Measurements from ENCODE around the gene SNTG2.

The SNTG2 gene

DNA sequence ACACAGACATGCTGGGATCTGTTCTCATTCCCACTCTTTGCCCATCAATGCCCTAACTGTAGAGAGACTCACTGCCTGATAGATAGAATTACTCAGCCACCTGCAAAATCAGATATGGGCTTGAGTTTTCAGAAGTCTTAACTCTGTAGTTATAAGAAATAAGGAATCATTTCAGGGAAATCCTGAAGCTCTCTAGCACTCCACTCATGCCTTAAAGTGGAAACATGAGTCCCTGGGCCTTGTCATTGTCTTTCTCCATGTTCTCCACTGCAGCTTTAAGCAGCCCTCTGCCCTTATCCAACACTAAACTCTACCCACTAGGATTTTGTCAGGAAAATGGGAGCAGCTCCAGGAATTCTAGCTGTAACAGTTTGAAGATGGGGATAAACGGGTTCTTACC, 192.5 kb downstream of the SNTG2 start:
- DNase-seq (ENCODE audit: low read depth in 2 of 2) = no peak

DNA sequence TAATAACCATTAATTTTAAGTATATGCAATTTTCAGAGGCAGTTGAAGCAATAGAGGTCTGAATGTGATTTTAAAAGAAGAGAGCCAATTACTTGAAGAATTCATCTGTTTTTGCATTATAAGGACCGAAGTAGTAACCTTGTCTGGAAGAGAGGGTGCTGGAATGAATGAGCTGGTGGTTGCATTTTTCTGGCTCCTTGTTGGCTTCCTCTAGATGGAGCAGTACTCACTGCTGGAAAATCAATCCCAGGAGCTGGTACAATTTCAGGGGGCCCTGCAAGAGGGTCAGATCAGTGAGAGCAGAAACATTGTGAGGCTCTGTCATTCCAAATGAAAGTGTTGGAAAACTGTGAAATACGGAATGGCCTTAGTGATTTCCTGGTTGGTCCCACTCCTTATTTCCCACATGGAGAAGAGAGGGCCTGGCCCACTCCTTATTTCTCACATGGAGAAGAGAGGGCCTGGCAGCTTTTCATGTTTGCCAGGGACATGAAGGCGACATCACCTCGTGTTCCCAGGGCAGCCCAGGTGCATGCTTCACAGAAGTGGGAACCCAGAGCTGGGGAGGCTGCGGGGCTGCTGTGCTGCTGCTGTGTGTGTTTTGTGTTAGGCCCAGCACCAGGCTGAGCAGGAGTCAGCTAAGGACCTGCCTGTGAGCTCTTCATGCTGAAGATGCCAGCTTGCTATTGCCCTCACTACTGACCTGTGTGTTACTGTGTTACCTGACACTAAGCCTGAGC, 197.4 kb downstream of the SNTG2 start:
- no peak for DNase-seq (ENCODE audit: low read depth in 2 of 2)

DNA sequence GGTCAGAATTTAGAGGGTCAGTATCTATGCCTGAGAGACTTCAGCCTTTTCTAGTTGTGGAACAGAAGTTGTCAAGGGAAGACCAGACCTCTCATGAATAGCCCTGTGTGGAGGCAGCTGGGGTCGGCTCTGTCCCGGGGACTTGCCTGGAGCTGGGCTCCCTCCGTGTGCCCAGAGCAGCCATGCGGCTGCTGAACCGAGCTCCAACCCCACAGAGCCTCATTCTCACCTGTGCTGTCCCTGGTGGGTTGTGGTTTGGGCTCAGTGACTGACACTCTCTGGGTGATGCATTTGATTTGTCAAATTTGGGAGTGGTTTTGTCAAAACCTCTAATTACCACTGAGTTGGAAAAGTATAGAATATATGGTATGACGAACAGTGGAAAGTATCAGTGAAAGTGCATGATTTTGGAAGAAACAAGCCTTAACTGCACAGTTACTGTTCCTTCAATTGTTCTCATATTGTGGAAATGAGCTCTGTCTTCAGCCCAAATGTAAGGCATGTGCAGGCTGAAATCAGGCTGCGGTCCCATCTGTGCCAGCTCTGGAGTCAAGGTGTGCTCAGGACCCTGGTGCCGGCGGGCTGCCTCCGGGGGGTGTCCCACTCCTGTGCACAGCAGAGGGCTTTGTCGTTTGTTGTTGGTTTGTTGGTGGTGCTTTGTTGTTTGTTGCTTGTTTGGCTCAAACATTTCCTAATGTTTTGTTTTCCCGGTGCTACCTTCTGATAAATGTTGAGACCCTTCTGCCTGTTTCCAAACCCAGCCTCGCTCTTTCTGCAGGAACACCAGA, 200.3 kb downstream of the SNTG2 start:
- DNase-seq (ENCODE audit: low read depth in 2 of 2) = no peak

DNA sequence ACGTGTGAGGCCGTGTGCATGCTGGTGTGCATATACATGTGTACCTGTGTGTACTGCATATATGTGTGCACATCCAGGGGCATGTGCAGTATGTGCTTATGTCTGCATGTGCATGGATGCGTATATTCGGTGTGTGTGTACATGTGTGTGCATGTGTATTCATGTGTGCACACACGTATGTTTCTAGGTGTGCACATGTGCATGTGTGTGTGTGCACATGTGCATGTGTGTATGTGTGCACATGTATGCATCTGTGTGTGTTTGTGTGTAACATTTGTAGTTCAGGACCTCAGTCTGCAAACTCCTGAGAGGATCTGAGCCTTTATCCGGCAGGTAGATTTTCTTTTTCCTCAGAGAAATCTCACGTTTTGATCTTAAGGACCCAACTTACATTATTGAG, 201.7 kb downstream of the SNTG2 start:
- DNase-seq (ENCODE audit: low read depth in 2 of 2) = no peak

DNA sequence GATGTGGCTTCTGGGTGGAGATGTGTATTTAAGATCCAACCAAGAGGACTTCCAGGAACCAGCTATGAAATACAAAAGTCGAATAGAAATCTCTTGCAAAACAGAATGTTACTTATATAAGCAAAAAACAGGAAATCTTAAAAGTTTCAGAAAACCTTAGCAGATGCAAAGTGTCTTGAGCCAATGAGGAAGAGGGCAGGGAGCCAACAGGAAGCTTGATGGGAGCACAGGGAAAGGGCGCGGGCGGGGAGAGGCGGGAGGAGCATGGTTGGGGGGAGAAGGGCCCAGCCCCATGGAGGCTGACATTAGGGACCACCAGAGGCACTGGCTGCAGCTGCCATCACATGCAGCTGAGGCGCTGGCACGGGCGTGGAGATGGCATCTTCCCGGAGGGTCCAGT, 203.3 kb downstream of the SNTG2 start:
- DNase-seq (ENCODE audit: low read depth in 2 of 2) = no peak

DNA sequence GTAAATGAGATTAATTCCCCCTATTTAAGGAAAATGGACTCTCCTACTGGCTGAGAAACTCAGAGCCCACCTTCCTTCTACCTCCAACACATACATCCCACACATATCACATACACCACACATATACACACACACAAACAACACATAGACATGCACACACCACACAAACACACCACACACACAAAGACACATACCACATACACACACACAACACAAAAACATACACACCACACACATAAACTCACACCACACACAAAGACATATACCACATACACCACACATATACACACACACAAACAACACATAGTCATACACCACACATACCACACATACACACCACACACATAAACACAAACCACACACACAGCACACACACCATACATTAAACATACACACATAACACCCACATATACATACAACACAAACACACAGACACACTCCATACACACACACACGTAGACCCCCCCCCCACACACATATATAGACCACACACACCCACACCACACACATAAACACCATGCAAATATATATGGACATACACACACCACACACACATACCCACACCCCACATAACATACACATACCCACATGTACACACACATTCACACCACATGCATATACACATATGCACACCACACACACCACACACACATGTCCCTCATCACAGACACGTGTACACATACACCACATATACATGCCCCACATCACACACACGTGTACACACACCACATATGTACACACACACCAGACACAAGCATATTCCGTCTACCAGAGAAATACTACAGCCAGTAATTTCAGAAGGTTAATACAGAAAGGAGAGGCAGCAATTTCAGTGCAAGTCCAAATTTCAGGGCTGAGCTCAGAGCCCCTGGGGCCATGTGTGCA, 204.3 kb downstream of the SNTG2 start:
- no peak for DNase-seq (ENCODE audit: low read depth in 2 of 2)

DNA sequence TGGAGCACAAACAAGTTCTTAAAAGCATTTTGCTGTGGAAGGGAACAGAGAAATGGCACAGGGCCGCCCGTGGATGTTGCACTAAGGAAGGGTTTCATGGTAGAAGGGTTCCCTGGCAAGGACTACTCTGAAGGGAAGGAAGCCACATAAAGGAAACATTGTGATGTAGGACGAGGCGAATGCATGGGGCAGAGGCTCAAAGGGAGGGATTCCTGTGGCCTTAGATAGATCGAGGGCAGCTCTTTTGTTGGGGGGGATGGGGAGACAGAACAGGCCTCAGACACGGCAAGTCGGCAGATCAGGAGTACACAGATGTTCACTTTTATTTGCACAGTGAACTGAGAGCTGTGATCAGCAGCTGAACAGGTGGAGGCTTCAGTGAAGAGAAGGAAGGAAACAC, 205.4 kb downstream of the SNTG2 start:
- DNase-seq (ENCODE audit: low read depth in 2 of 2) = no peak

DNA sequence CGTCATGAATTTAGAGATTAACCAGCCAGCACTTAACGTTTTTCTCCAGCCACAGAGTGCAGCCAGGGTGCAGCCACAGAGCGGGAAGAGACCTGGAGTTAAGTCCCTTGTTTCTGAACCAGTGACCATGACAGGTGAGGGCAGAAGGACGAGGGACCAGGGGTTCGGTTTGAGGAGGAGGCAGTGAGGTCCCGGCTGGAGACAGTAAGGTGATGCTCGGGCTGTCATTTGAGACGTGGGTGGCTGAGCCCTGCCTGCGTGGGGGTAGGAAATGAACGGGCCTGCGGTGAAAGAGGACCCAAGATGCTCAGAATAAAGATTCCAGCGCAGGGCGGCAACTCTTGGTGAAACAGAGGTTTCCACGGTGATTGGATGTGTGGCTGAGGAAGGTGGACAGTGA, 205.9 kb downstream of the SNTG2 start:
- DNase-seq (ENCODE audit: low read depth in 2 of 2) = no peak

DNA sequence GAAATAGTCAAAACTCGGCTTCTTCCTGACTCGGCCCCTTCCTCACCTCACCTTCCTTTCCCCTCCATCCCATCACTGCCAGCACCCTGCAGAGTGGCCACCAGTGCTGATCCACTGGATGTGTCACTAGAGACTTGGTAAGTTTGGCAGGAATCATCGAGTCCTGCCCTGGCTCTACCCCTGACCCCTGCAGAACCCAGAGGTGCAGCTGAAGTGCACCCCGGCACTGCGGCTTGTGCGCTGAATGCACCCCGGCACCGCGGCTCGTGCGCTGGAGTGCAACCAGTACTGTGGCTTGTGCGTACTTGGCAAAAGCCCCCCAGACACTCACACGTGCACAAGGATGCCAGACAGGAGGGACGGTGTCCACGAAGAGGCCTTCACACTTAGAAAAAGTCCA, 206.5 kb downstream of the SNTG2 start:
- DNase-seq (ENCODE audit: low read depth in 2 of 2) = no peak

DNA sequence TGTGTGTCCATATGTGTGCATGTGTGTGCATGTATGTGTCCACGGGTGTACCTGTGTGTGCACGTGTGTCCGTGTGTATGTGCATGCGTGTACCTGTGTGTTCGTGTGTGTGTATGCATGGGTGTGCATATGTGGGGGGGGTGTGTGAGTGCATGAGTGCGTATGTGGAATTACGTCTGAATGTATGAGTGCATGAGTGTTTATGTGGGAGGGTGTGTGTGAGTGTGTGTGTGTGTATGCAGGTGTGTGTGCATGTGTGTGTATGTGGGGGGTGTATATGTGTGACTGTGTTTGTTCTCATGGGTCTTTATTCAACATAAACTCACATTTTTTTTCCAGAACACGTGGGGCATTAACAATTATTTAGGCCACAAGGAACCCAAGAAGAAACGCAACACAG, 208.4 kb downstream of the SNTG2 start:
- no peak for DNase-seq (ENCODE audit: low read depth in 2 of 2)

DNA sequence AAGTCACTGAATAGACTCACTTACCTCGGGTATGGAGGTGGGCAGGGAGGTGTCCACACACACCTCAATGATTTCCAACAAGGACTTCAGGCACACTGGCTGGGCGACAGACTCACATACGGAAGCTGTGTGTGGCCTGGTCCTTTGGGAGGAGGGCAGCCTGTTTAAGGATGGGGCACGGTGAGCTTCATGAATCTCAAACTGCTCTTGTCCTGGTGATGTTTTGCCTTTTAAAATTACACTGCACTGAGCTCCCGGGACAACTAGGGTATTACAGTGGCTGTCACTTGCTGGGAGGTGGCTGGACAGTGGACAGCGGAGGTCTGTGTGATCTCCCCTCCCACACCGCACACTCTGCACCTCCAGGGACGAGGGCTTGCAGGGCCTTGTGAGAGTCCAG, 211.6 kb downstream of the SNTG2 start:
- DNase-seq (ENCODE audit: low read depth in 2 of 2) = no peak

DNA sequence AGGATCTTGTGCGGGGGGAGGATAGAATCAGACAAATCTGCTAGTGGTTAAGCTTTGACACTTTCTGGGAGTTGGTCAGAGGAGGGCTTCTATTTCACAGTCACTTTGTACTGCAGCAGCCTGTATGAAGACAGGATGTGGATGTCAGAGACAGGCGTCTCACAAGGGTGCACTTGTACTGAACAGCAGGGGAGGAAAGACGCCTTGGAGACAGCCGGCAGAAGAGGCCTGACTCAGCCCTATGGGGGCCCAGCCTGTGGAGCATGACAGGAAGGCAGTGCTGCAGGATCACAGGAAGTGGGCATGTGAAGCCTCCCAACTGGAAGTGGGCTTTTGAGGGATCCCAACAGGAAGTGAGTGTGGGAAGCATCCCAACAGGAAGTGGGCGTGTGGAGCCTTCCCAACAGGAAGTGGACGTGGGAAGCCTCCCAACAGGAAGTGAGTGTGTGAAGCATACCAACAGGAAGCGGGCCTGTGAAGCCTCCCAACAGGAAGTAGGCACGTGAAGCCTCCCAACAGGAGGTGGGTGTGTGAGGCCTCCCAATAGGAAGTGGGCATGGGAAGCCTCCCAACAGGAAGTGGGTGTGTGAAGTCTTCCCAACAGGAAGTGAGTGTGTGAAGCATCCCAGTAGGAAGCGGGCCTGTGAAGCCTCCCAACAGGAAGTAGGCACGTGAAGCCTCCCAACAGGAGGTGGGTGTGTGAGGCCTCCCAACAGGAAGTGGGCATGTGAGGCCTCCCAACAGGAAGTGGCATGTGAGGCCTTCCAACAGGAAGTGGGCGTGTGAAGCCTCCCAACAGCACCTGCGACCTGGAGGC, 212.3 kb downstream of the SNTG2 start:
- DNase-seq (ENCODE audit: low read depth in 2 of 2) = peak in 1 of 2 donors; percentile 6

DNA sequence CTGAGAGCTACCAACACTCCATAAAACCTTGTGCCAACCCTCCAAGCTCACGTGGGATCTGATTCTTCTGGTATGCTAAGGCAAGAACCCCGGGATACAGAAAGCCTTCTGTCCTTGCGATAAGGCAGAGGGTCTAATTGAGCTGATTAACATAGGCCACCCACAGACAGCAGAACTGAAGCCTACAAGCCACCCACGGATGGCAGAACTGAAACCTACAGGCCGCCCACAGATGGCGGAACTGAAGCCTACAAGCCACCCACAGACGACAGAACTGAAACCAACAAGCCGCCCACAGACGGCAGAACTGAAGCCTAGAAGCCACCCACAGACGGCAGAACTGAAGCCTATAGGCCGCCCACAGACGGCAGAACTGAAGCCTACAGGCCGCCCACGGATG, 216.3 kb downstream of the SNTG2 start:
- no peak for DNase-seq (ENCODE audit: low read depth in 2 of 2)

DNA sequence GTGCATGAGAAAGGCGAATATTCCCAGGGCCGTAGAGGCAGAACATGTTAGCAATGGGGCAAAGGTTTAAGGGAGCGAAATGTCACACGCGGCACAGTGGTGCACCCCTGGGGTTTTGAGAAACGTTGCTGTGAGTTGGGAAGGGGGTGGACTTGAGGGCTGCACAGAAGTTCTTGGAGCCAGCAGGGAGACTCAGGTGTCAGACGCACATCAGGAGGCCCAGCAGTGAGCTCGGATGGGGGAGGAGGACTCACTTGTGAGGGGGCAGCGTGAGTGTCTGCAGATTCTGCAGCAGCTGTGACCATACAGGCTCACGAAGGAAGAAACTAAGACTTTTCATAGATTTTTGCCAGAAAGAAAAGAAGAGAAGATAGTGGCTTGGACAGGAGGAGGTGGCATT, 218.2 kb downstream of the SNTG2 start:
- DNase-seq (ENCODE audit: low read depth in 2 of 2) = no peak

DNA sequence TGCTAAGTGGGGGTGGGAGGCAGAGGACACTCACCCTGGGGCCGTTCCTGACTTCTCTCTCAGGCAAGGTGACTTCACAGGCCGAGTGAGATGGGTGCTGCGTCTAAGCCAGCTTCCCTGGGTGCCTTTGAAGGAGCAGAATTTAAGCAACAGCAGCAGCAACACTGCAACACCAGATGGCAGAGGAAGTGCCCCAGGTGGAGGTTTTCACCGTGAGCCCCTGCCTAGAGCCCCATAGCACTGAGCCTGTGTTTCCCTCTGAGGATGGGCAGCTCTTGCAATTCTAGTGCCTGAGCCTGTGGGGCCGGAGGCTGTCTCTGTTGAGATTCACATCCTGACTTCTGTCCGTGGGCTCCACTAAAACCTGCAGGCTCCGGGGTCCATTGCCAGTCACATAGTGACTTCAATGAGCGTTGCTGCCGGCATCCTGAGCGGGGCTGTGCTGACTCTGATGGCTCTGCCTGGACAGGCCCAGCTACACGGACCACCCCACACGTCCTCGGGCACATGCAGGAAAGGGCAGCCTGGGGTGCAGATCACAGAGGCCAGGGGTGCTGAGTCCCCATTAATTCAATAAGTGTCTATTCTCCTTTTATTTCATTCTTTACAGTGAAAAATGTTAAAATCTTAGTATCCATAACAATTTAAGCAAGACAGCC, 218.8 kb downstream of the SNTG2 start:
- no peak for DNase-seq (ENCODE audit: low read depth in 2 of 2)

DNA sequence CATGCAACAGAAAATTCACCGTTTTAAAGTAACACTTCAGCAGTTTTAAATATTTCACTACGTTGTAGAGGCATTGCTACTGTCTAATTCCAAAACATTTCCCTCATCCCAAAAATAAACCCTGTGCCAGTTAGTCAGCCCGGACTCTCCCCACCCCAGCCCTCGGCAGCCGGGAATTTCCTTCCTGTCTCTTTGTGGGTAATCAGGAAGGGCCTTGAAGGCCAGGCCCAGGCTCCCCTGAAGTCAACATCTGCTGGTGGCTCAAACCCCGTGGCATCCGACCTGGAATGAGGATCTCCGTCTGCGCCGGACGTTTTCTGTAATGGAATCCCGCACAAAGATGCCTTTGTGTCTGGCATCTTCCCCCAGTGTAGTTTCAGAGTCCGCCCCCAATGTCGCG, 219.6 kb downstream of the SNTG2 start:
- no peak for DNase-seq (ENCODE audit: low read depth in 2 of 2)

DNA sequence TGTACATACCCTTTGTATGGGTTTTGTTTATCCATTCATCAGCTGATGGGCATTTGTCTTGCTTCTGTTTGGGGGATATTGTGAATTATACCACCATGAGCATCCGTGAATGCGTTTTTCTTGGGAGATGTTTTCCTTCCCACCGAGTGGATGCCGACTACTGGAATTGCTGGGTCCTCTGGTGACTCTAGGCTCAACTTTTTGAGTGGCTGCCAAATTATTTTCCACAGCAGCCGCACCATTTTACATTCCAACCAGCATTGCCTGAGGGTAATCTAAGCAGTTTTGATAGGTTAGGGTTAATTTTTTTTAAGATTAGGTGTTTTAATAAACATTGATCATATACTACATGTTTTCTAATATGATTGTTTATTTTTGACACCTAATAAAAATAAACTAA, 220.1 kb downstream of the SNTG2 start:
- DNase-seq (ENCODE audit: low read depth in 2 of 2) = no peak

DNA sequence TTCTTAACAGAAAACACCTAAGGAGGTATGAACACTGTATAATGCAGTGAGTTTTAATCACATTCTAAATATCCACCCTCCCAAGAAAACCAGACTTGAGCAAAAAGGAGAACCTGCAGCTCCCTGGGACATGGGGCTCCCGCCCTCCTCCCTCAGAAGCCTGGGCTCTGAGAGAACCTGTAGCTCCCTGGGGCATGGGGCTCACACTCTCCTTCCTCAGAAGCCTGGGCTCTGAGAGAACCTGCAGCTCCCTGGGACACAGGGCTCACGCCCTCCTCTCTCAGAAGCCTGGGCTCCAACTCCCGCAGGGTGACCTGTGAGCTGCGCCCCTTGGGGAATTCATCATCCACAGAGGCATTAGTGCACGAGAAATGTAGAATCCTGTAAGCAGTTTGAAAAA, 222.9 kb downstream of the SNTG2 start:
- DNase-seq (ENCODE audit: low read depth in 2 of 2) = no peak

DNA sequence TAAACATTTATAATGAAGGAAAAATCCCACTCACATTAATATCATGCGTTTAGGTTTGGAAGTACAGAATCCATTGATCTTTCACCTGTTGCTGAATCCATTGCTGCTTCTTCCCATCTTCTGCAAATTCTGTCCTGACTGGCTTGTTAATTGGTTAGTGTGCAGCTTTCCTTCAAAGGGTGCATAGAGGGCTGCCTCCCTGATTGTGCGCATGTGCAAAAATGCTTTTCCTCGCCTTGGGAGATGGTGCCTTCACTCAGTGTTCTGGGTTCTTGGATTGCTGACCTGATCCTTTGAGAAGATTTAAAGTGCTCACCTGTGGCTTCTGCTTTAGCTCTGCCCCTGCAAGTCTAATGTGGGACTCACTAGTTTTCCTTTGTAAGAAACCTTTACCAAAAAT, 231.2 kb downstream of the SNTG2 start:
- DNase-seq (ENCODE audit: low read depth in 2 of 2) = no peak

DNA sequence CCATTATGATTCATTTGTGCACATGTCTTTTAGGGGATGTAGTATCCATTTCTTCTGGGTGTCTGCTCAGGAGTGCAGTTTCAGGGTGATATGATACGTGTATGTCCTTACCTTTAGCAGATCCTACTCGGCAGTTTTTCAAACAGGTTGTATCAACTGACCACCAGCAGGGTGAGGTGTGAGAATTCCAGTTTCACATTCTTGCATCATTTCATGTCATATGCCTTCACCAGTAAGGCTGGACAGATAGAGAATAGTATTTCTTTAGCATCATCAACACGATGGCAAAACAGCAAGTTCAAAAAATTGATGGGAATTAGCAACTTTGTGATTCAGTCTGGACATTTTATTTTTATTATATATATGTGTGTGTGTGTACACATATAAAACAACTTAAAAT, 232.7 kb downstream of the SNTG2 start:
- no peak for DNase-seq (ENCODE audit: low read depth in 2 of 2)

DNA sequence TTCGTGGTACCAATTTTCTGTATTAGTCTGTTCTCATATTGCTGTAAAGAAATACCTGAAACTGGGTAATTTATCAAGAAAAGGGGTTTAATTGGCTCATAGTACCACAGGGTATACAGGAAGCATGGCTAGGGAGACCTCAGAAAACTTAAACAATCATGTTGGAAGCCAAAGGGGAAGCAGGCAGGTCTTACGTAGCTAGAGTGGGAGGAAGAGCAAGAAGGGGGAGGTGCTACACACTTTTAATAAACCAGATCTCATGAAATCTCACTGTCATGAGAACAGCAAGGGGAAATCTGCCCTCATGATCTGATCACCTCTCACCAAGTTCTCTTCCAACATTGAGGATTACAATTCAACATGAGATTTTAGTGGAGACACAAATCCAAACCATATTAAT, 235.8 kb downstream of the SNTG2 start:
- DNase-seq (ENCODE audit: low read depth in 2 of 2) = no peak

All from stimulated activated CD8-positive, alpha-beta memory T cell treated with anti-CD3 and anti-CD28 coated beads, Interleukin-7, amount 100 ng/mL, for 1 hour (primary cell).